GM23248 (cell line): ENCODE measurements around the gene FBH1. TPM values are rescaled to one million over a fixed set of nuclear protein-coding genes. Genes with fewer than 3 reads are reported as not detected.

ENCODE experiments used
- DNase-seq: peaks from one replicate; pipeline ENCODE4 v3.0.0-alpha.2; 2015
- H2AFZ ChIP-seq: fragments of 200-600 bp; sonication (generic); 2 replicates; pipeline ENCODE4 v1.6.1; 2016; ENCODE audit warnings: antibody characterized with exemption
- H3F3A ChIP-seq: fragments of 200-600 bp; sonication (generic); 2 replicates; pipeline ENCODE4 v1.6.1; 2016; ENCODE audit warnings: mild to moderate bottlenecking, antibody characterized with exemption, mixed run types; ENCODE audit not compliant: insufficient read depth
- H3K27ac ChIP-seq: fragments of 200-600 bp; sonication (generic); 2 replicates; pipeline ENCODE4 v1.5.1; 2016; ENCODE audit warnings: mild to moderate bottlenecking
- H3K27me3 ChIP-seq: fragments of 200-600 bp; sonication (generic); replicated peaks from 2 replicates; pipeline ENCODE4 v1.6.1; 2016; ENCODE audit warnings: mild to moderate bottlenecking; ENCODE audit not compliant: insufficient read depth
- H3K36me3 ChIP-seq: fragments of 200-600 bp; sonication (generic); 2 replicates; pipeline ENCODE4 v1.6.1; 2016; ENCODE audit warnings: low read depth, mild to moderate bottlenecking
- H3K4me1 ChIP-seq: fragments of 200-600 bp; sonication (generic); 2 replicates; pipeline ENCODE4 v1.6.1; 2016; ENCODE audit warnings: mild to moderate bottlenecking; ENCODE audit not compliant: insufficient read depth
- H3K4me2 ChIP-seq: fragments of 200-600 bp; sonication (generic); one replicate; pipeline ENCODE4 v1.6.1; 2016; ENCODE audit warnings: mild to moderate bottlenecking; ENCODE audit not compliant: unreplicated experiment
- H3K4me3 ChIP-seq: fragments of 200-600 bp; sonication (generic); 2 replicates; pipeline ENCODE4 v1.5.1; 2016; ENCODE audit warnings: mild to moderate bottlenecking
- H3K79me2 ChIP-seq: fragments of 200-600 bp; sonication (generic); 2 replicates; pipeline ENCODE4 v1.6.1; 2016; ENCODE audit warnings: mild to moderate bottlenecking; ENCODE audit not compliant: insufficient read depth
- H3K9ac ChIP-seq: fragments of 200-600 bp; sonication (generic); 2 replicates; pipeline ENCODE4 v1.6.1; 2016; ENCODE audit warnings: mild to moderate bottlenecking
- H3K9me2 ChIP-seq: fragments of 200-600 bp; sonication (generic); 2 replicates; pipeline ENCODE4 v1.6.1; 2016; ENCODE audit warnings: mixed run types, mild to moderate bottlenecking, moderate library complexity; ENCODE audit not compliant: insufficient read depth
- H3K9me3 ChIP-seq: fragments of 200-600 bp; sonication (generic); one replicate; pipeline ENCODE4 v1.6.1; 2017; ENCODE audit warnings: low read depth
- H4K20me1 ChIP-seq: fragments of 200-600 bp; sonication (generic); 2 replicates; pipeline ENCODE4 v1.6.0; 2016; ENCODE audit not compliant: insufficient read depth
- EZH2 ChIP-seq: fragments of 200-600 bp; sonication (generic); IDR thresholded peaks from 2 replicates; pipeline ENCODE4 v1.6.1; 2018; ENCODE audit warnings: antibody characterized with exemption, mild to moderate bottlenecking; ENCODE audit not compliant: insufficient read depth, poor library complexity, severe bottlenecking
- EZH2phosphoT487 ChIP-seq: fragments of 200-600 bp; sonication (generic); IDR thresholded peaks from 2 replicates; pipeline ENCODE4 v1.6.1; 2018; ENCODE audit warnings: antibody characterized with exemption, moderate library complexity, mild to moderate bottlenecking, low read depth; ENCODE audit not compliant: insufficient read depth
- WGBS, 2 experiments: methylation state at CpG; one replicate each; pipeline ENCODE4 v1.1.6; 2015 to 2017; ENCODE audit warnings: low lambda C conversion rate in 2 of 2, low coverage in 1 of 2; ENCODE audit errors: missing lambda C conversion rate in 2 of 2; 5-methylcytosine and 5-hydroxymethylcytosine counted together
- in situ Hi-C: fragments of 300-500 bp; cut with MboI; formaldehyde crosslinking; loops from 2 replicates; pipeline ENCODE4 v1.15.0; 2020
- polyA plus RNA-seq: library from polyadenylated mRNA; unstranded; fragments of >200 nt; fragmentation: Nextera tagmentation; extraction: Ambion mirVana; gene quantifications from 2 replicates; pipeline ENCODE4 v1.2.1, GENCODE V29; 2016
- total RNA-seq: library from RNA; depleted of rRNA; stranded (reverse); fragments of >200 nt; shearing (Covaris generic); gene quantifications from 2 replicates; pipeline ENCODE4 v1.2.3, GENCODE V29; 2014

FBH1 gene
- total and polyA plus RNA-seq, 2 experiments from 2014 or later: 66.4 to 79.3 TPM

- H2AFZ ChIP-seq: peak overlapping the region; percentile 85
- H3K27ac ChIP-seq: no peak overlapping the region
- H4K20me1 ChIP-seq: no peaks in the 10 kb centered on the region
- no peaks in the 10 kb centered on the region for H3K36me3 ChIP-seq
- TF ChIP-seq EZH2: no peak
- H3K4me2 ChIP-seq: peak overlapping the region; percentile 88
- no peaks in the 10 kb centered on the region for H3K27me3 ChIP-seq
- WGBS, 2 experiments: 43 to 50% methylated on average over 19 to 20 of the region's 20 CpGs
- no peaks in the 10 kb centered on the region for H3K9me2 ChIP-seq
- no peaks in the 10 kb centered on the region for H3K9me3 ChIP-seq
- no peaks in the 10 kb centered on the region for H3K79me2 ChIP-seq
- H3K4me1 ChIP-seq: peaks cover 4% of the 10 kb centered on the region; the same call in 1 of the 2 replicates
- H3K9ac ChIP-seq: peak overlapping the region; percentile 76
- peak; percentile 68 for DNase-seq
- H3K4me3 ChIP-seq: peak overlapping the region; percentile 87
- 0 out of 2 replicates have a peak, but pooled peaks cover 10% of the 10 kb centered on the region for H3F3A ChIP-seq
- in situ Hi-C loops: no loop called here
Observed at GRCh38 chr10:5975641-5976473, 85.8 kb downstream of the FBH1 start.

- Histone ChIP-seq H3K9me3 (no peaks in the 10 kb centered on the region), H3K9me2 (no peaks in the 10 kb centered on the region), H3K27ac (peak overlapping the region; percentile 27; the same call in 1 of the 2 replicates), H2AFZ (peak overlapping the region; percentile 85), H3K4me1 (no peaks in the 10 kb centered on the region), H3K79me2 (no peaks in the 10 kb centered on the region), H3K27me3 (no peaks in the 10 kb centered on the region), H3K36me3 (no peaks in the 10 kb centered on the region), H3F3A (0 out of 2 replicates have a peak, but pooled peaks cover 10% of the 10 kb centered on the region), H4K20me1 (no peaks in the 10 kb centered on the region), H3K9ac (peak overlapping the region; percentile 76), H3K4me2 (peak overlapping the region; percentile 88), H3K4me3 (peak overlapping the region; percentile 87)
- in situ Hi-C loops: no loop called here
- TF ChIP-seq EZH2phosphoT487 (no peak), EZH2 (no peak)
- 1 to 3% methylated on average over 48 to 77 of the region's 82 CpGs for WGBS, 2 experiments
- peak; percentile 74 for DNase-seq
Observed at GRCh38 chr10:5976512-5977470, 86.7 kb downstream of the FBH1 start.

- peak; percentile 86 for DNase-seq
- peak within 1 kb of the TSS; percentile 85 for H2AFZ ChIP-seq
- peak within 1 kb of the TSS; percentile 88 for H3K4me2 ChIP-seq
- H3K27me3 ChIP-seq: no peaks in the 10 kb centered on the region
- 0 out of 2 replicates have a peak, but pooled peaks cover 10% of the 10 kb centered on the region for H3F3A ChIP-seq
- H3K4me1 ChIP-seq: no peaks in the 10 kb centered on the region
- H3K79me2 ChIP-seq: no peaks in the 10 kb centered on the region
- in situ Hi-C loops: no loop called here
- H3K36me3 ChIP-seq: no peaks in the 10 kb centered on the region
- peak within 1 kb of the TSS; percentile 27; the same call in 1 of the 2 replicates for H3K27ac ChIP-seq
- WGBS, 2 experiments: 1% methylated on average over 67 to 71 of the region's 80 CpGs
- TF ChIP-seq EZH2phosphoT487 (no peak), EZH2 (no peak)
- H3K9ac ChIP-seq: peak within 1 kb of the TSS; percentile 76
- H3K9me3 ChIP-seq: no peaks in the 10 kb centered on the region
- no peaks in the 10 kb centered on the region for H3K9me2 ChIP-seq
- peak within 1 kb of the TSS; percentile 87 for H3K4me3 ChIP-seq
- no peaks in the 10 kb centered on the region for H4K20me1 ChIP-seq
Observed at GRCh38 chr10:5977471-5978229, 87.6 kb downstream of the FBH1 start, which contains the start of gene IL15RA. TSS of gene IL15RA (minus strand) at chr10:5977543. CDS start at chr10:5977492, 51 bp downstream.

- peak overlapping the region; percentile 87 for H3K4me3 ChIP-seq
- no peak overlapping the region for H3K27ac ChIP-seq
- 18 to 20% methylated on average over 5 to 6 of the region's 6 CpGs for WGBS, 2 experiments
- no peaks in the 10 kb centered on the region for H3K9me2 ChIP-seq
- in situ Hi-C loops: no loop called here
- H3K27me3 ChIP-seq: no peaks in the 10 kb centered on the region
- H3K9me3 ChIP-seq: no peaks in the 10 kb centered on the region
- peak overlapping the region; percentile 88 for H3K4me2 ChIP-seq
- no peak for DNase-seq
- no peaks in the 10 kb centered on the region for H3K79me2 ChIP-seq
- H3F3A ChIP-seq: 0 out of 2 replicates have a peak, but pooled peaks cover 10% of the 10 kb centered on the region
- H3K36me3 ChIP-seq: no peaks in the 10 kb centered on the region
- peak overlapping the region; percentile 76 for H3K9ac ChIP-seq
- no peaks in the 10 kb centered on the region for H4K20me1 ChIP-seq
- no peaks in the 10 kb centered on the region for H3K4me1 ChIP-seq
- TF ChIP-seq EZH2 (no peak), EZH2phosphoT487 (no peak)
- peak overlapping the region; percentile 85 for H2AFZ ChIP-seq
Observed at GRCh38 chr10:5978230-5978489, 88.1 kb downstream of the FBH1 start.
